Measurements from ENCODE around the gene NRAP.
A peak's percentile ranks its signal among the peaks of the same experiment; 100 is the strongest.
"Not testable (repeated sequence)": the region's sequence is repeated elsewhere in the genome, so short reads cannot be mapped to it uniquely, and the experiment has no call there.

The NRAP gene

GRCh38 chr10:113681533-113682470, 18.0 kb upstream of the NRAP start:
- peak in 1 of 5 donors; percentile 67 for DNase-seq

GRCh38 chr10:113680190-113681111, 16.6 kb upstream of the NRAP start:
- DNase-seq: peak in 2 of 5 donors; percentile 8 to 36

GRCh38 chr10:113679463-113680189, 15.8 kb upstream of the NRAP start, which contains the start of gene CASP7:
Gene CASP7 (plus strand): TSS chr10:113679912. CDS start chr10:113697494, 17,582 bp downstream.
- DNase-seq: peak; percentile 63 to 86 (median 72)

- peak in 1 of 5 donors; percentile 83 for DNase-seq
These were observed 2.9 kb upstream of the NRAP start for GRCh38 chr10:113666682-113667252.

- no peak for DNase-seq
These were observed 2.0 kb upstream of the NRAP start for GRCh38 chr10:113665806-113666354.

GRCh38 chr10:113665352-113665751, 1.5 kb upstream of the NRAP start:
- DNase-seq: no peak

- DNase-seq: no peak
These were observed 699 bp downstream of the NRAP start for GRCh38 chr10:113663142-113663541.

- DNase-seq: no peak
These were observed 2.5 kb downstream of the NRAP start for GRCh38 chr10:113661332-113661731.

GRCh38 chr10:113657544-113657943, 6.3 kb downstream of the NRAP start:
- no peak for DNase-seq

GRCh38 chr10:113656896-113657295, 6.9 kb downstream of the NRAP start:
- no peak for DNase-seq

- DNase-seq: not testable (repeated sequence)
These were observed 11.4 kb downstream of the NRAP start for GRCh38 chr10:113652456-113652855.

GRCh38 chr10:113651898-113652297, 11.9 kb downstream of the NRAP start:
- no peak for DNase-seq

GRCh38 chr10:113651021-113651420, 12.8 kb downstream of the NRAP start:
- DNase-seq: no peak

GRCh38 chr10:113650172-113650571, 13.7 kb downstream of the NRAP start:
- DNase-seq: no peak

- no peak for DNase-seq
These were observed 15.4 kb downstream of the NRAP start for GRCh38 chr10:113648478-113648877.

- DNase-seq: no peak
These were observed 16.0 kb downstream of the NRAP start for GRCh38 chr10:113647812-113648211.

GRCh38 chr10:113646336-113647201, 17.3 kb downstream of the NRAP start:
- DNase-seq: no peak

- no peak for DNase-seq
These were observed 19.4 kb downstream of the NRAP start for GRCh38 chr10:113644185-113645120.

GRCh38 chr10:113643183-113643582, 20.7 kb downstream of the NRAP start:
- DNase-seq: no peak

GRCh38 chr10:113641702-113642101, 22.1 kb downstream of the NRAP start:
- no peak for DNase-seq
